ENCODE results near the gene CLIP3.

DNA sequence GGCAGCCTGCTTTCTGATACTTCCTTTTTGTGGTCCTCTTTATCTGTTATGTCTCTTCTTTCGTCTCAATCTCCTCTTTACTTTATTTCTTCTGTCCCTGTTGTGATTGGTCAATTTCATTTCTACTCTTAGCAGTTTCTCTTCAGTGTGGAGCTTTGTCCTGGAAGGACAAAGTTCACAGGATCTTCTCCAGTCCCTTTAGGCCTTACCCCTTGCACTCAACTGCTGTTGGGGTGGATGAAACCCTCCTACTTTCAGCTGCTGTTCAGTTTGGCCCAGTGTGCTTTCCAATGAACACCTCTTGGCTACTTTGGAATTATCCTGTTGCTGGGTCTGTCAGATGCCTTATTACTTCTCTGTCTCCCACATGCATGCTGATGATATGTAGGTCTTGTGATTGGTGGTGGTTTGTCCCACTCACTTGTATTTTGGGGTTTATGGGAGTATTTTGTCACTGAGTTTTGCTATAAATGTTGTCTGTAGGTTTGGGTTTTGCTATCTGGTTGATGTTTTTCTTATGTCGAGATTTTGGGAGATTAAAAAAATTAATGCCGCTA lies 46.8 kb upstream of the CLIP3 start:
- TF ChIP-seq FOXA1 (IDR thresholded peaks at IDR 0.05; ENCODE audit: borderline replicate concordance) (no peak), SAFB2 (IDR thresholded peaks at IDR 0.05; ENCODE audit: borderline replicate concordance, low read depth, low read length, severe bottlenecking) (no peak), ZNF282 (CRISPR knock-in tag; IDR thresholded peaks at IDR 0.05) (no peak), ZFP36 (IDR thresholded peaks at IDR 0.05; ENCODE audit: low read depth, low read length, partially characterized antibody) (no peak), STAT5B (CRISPR knock-in tag; IDR thresholded peaks at IDR 0.05) (no peak), NFIX (CRISPR knock-in tag; IDR thresholded peaks at IDR 0.05; ENCODE audit: low read depth) (no peak), MAZ (CRISPR knock-in tag; conservative IDR thresholded peaks at IDR 0.05 in 1 of 2, IDR thresholded peaks at IDR 0.05 in 1 of 2) (no peak), ASH1L (IDR thresholded peaks at IDR 0.05; ENCODE audit: borderline replicate concordance, low read depth, partially characterized antibody) (no peak), SREBF2 (CRISPR knock-in tag; IDR thresholded peaks at IDR 0.05) (no peak), TEAD4 (IDR thresholded peaks at IDR 0.05; ENCODE audit: low read length) (no peak), TEAD4 (CRISPR knock-in tag; IDR thresholded peaks at IDR 0.05; ENCODE audit: borderline replicate concordance) (no peak), HMG20A (CRISPR knock-in tag; conservative IDR thresholded peaks at IDR 0.05) (no peak), ZNF79 (CRISPR knock-in tag; IDR thresholded peaks at IDR 0.05; ENCODE audit: low read depth) (no peak), MYC (IDR thresholded peaks at IDR 0.05; ENCODE audit: low read depth, low read length) (no peak), MYC (CRISPR knock-in tag; IDR thresholded peaks at IDR 0.05; ENCODE audit: borderline replicate concordance, low read depth) (no peak)

Measured in K562 (cell line).